HG03439 (cell line): ENCODE data around the gene DOP1B.
A peak's percentile ranks its signal among the peaks of the same experiment; 100 is the strongest.
"Not testable (repeated sequence)": the region's sequence is repeated elsewhere in the genome, so short reads cannot be mapped to it uniquely, and the experiment has no call there.

Experiments
- ATAC-seq: cut with Tn5 transposase; IDR thresholded peaks from one replicate; pipeline ENCODE4 v1.9.1; 2021; ENCODE audit warnings: mild to moderate bottlenecking, moderate library complexity; ENCODE audit not compliant: unreplicated experiment

DOP1B gene

GRCh38 chr21:36132696-36133095 is 23.9 kb upstream of the DOP1B start:
- no peak for ATAC-seq

GRCh38 chr21:36134803-36135390 is 21.7 kb upstream of the DOP1B start, which contains the start of gene CBR3:
Gene CBR3 (plus strand): TSS chr21:36135079. CDS start chr21:36135193, 114 bp downstream.
- ATAC-seq, result no peak

- ATAC-seq, result no peak
These were observed 21.1 kb upstream of the DOP1B start for GRCh38 chr21:36135391-36136102.

GRCh38 chr21:36139791-36140190 is 16.8 kb upstream of the DOP1B start:
- not testable (repeated sequence) for ATAC-seq

- ATAC-seq, result peak; percentile 95
These were observed 15.1 kb upstream of the DOP1B start for GRCh38 chr21:36141513-36141925.

- not testable (repeated sequence) for ATAC-seq
These were observed 12.4 kb upstream of the DOP1B start for GRCh38 chr21:36144233-36144632.

- ATAC-seq, result no peak
These were observed 11.4 kb upstream of the DOP1B start for GRCh38 chr21:36145259-36145658.

- no peak for ATAC-seq
These were observed 8.7 kb upstream of the DOP1B start for GRCh38 chr21:36147911-36148310.

- no peak for ATAC-seq
These were observed 7.7 kb upstream of the DOP1B start for GRCh38 chr21:36148886-36149285.

GRCh38 chr21:36149788-36150711 is 6.6 kb upstream of the DOP1B start:
- no peak for ATAC-seq

- no peak for ATAC-seq
These were observed 853 bp upstream of the DOP1B start for GRCh38 chr21:36155603-36156338.

- ATAC-seq, result peak; percentile 88
These were observed 247 bp upstream of the DOP1B start for GRCh38 chr21:36156339-36156814.

- ATAC-seq, result no peak
These were observed 2.8 kb downstream of the DOP1B start for GRCh38 chr21:36159356-36159921.

- ATAC-seq, result no peak
These were observed 4.2 kb downstream of the DOP1B start for GRCh38 chr21:36160850-36161178.

GRCh38 chr21:36162631-36163030 is 6.0 kb downstream of the DOP1B start:
- no peak for ATAC-seq

- no peak for ATAC-seq
These were observed 7.4 kb downstream of the DOP1B start for GRCh38 chr21:36163750-36164741.

- ATAC-seq, result no peak
These were observed 8.7 kb downstream of the DOP1B start for GRCh38 chr21:36165356-36165755.

GRCh38 chr21:36166705-36167104 is 10.1 kb downstream of the DOP1B start:
- ATAC-seq, result no peak

- no peak for ATAC-seq
These were observed 10.9 kb downstream of the DOP1B start for GRCh38 chr21:36167541-36167940.
